Type B pancreatic cell (in vitro differentiated cells): ENCODE measurements around the gene AGPS. TPM values are rescaled to one million over a fixed set of nuclear protein-coding genes. Genes with fewer than 3 reads are reported as not detected.

Experiments used
- DNase-seq: peaks from one replicate; pipeline ENCODE4 v3.0.0; 2021; ENCODE audit warnings: mixed read lengths; ENCODE audit not compliant: unreplicated experiment; ENCODE audit errors: extremely low spot score
- H3K27ac Mint-ChIP-seq: 2 replicates; pipeline ENCODE4 v1.8.0; 2021; ENCODE audit warnings: mild to moderate bottlenecking, mixed read lengths
- H3K27me3 Mint-ChIP-seq: 2 replicates; pipeline ENCODE4 v1.8.0; 2021; ENCODE audit warnings: mixed read lengths
- H3K36me3 Mint-ChIP-seq: 2 replicates; pipeline ENCODE4 v1.8.0; 2021; ENCODE audit warnings: mixed read lengths
- H3K4me1 Mint-ChIP-seq: one replicate; pipeline ENCODE4 v1.8.0; 2021; ENCODE audit warnings: mixed read lengths; ENCODE audit not compliant: unreplicated experiment
- H3K4me3 Mint-ChIP-seq: 2 replicates; pipeline ENCODE4 v1.8.0; 2021; ENCODE audit warnings: mild to moderate bottlenecking, mixed read lengths
- H3K9me3 Mint-ChIP-seq: 2 replicates; pipeline ENCODE4 v1.8.0; 2021; ENCODE audit warnings: mixed read lengths
- CTCF ChIP-seq: fragments of 200-600 bp; sonication (generic); conservative IDR thresholded peaks from 2 replicates; pipeline ENCODE4 v1.5.0; 2021; ENCODE audit warnings: antibody characterized with exemption, mild to moderate bottlenecking
- total RNA-seq: library from RNA; stranded (reverse); gene quantifications from 2 replicates; pipeline ENCODE4 v1.2.1, GENCODE V29; 2021; ENCODE audit warnings: low replicate concordance

AGPS gene
- total RNA-seq, 1 donor from 2014 or later, result 52.1 TPM

GRCh38 chr2:177541258-177541991 is 148.9 kb downstream of the AGPS start:
- Mint-ChIP-seq H3K27me3 (no peaks in the 10 kb centered on the region), H3K27ac (no peak overlapping the region), H3K4me1 (peaks cover 31% of the 10 kb centered on the region), H3K36me3 (peaks cover 16% of the 10 kb centered on the region), H3K4me3 (no peak overlapping the region), H3K9me3 (peaks cover 5% of the 10 kb centered on the region)
- DNase-seq, result no peak
- TF ChIP-seq CTCF, result no peak

- Mint-ChIP-seq H3K4me1 (peaks cover 26% of the 10 kb centered on the region), H3K36me3 (peaks cover 16% of the 10 kb centered on the region), H3K4me3 (no peak overlapping the region), H3K27me3 (no peaks in the 10 kb centered on the region), H3K9me3 (peaks cover 9% of the 10 kb centered on the region), H3K27ac (no peak overlapping the region)
- no peak for TF ChIP-seq CTCF
- DNase-seq, result no peak
Measured at GRCh38 chr2:177542396-177542795, 149.8 kb downstream of the AGPS start.

GRCh38 chr2:177543007-177543760 is 150.6 kb downstream of the AGPS start:
- peaks cover 9% of the 10 kb centered on the region for H3K9me3 Mint-ChIP-seq
- H3K27ac Mint-ChIP-seq, result no peak overlapping the region
- no peak for TF ChIP-seq CTCF
- H3K4me3 Mint-ChIP-seq, result no peak overlapping the region
- DNase-seq, result no peak
- H3K27me3 Mint-ChIP-seq, result no peaks in the 10 kb centered on the region
- H3K36me3 Mint-ChIP-seq, result peaks cover 10% of the 10 kb centered on the region
- H3K4me1 Mint-ChIP-seq, result peaks cover 20% of the 10 kb centered on the region

- Mint-ChIP-seq H3K4me3 (no peak overlapping the region), H3K27ac (no peak overlapping the region), H3K4me1 (peaks cover 22% of the 10 kb centered on the region), H3K9me3 (peaks cover 9% of the 10 kb centered on the region), H3K36me3 (peaks cover 7% of the 10 kb centered on the region), H3K27me3 (no peaks in the 10 kb centered on the region)
- no peak for DNase-seq
- no peak for TF ChIP-seq CTCF
Measured at GRCh38 chr2:177545143-177545542, 152.6 kb downstream of the AGPS start.

- peaks cover 10% of the 10 kb centered on the region for H3K36me3 Mint-ChIP-seq
- peaks cover 18% of the 10 kb centered on the region for H3K4me1 Mint-ChIP-seq
- no peaks in the 10 kb centered on the region for H3K27me3 Mint-ChIP-seq
- H3K9me3 Mint-ChIP-seq, result peaks cover 9% of the 10 kb centered on the region
- no peak for DNase-seq
- TF ChIP-seq CTCF, result no peak
- no peak overlapping the region for H3K27ac Mint-ChIP-seq
- no peak overlapping the region for H3K4me3 Mint-ChIP-seq
Measured at GRCh38 chr2:177545981-177546585, 153.5 kb downstream of the AGPS start.
